GM03348 (cell line): Measurements from ENCODE around the gene SPINT3.
"Not testable (repeated sequence)": the region's sequence is repeated elsewhere in the genome, so short reads cannot be mapped to it uniquely, and the experiment has no call there.

Experiments
- DNase-seq: peaks from one replicate; pipeline ENCODE4 v3.0.0; 2012; ENCODE audit warnings: low spot score

The SPINT3 gene

DNA sequence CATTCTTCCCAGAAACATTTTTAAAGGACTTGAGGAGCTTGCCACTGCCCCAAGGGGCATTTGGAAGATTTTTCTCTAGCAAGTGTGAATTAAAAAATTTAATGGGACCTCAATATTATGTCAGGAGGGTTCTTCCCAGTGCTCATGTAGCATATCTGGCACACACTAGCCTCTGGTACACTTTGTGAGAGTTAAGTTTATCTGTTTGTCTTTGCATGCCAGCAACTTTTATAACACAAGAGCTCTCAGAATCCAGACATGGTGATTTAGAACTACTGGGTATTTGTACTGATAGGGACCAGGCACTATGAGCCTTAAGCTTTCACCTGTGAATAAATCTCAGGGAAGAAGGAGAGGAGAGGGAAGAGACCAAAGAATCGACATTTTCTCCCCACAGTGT, 12.9 kb downstream of the SPINT3 start:
- DNase-seq, result no peak

DNA sequence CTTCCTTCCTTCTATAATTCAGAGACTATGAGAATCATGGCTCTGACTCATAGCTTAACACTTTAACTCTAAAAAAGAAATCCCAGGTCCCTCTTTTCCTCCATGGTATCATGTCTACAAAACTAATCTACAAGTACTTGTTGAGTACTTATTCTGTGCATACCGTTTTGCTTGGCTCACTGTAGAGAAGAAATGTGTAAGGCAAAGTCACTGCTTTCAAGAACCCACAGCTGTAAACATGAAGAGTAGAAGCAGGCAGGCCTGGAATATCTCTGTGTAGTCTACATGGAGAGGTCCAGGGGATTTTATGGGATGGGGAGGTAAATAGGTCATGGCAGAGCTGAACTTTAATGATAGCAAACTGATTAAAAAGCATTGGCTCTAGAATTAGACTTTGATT, 13.8 kb downstream of the SPINT3 start:
- DNase-seq, result no peak

DNA sequence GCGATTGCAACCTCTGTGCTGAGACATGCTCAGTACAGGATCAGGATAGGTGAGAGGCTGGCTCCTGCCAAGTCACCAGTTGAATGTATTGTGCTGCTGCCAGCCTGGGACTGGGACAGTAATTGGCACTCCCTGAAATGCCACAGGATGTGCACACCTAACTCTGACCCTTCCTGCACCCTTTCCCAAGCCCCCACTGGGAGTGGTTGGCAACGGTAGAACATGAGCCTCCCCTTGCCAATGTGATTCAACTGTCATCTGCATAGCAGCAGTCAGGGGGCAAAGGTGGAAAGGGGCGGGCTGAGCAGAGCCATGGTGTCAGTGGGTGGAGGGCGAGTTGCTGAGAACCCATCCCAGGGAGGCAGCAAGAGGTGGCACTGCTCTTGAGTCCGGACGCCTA, 15.4 kb downstream of the SPINT3 start:
- no peak for DNase-seq

DNA sequence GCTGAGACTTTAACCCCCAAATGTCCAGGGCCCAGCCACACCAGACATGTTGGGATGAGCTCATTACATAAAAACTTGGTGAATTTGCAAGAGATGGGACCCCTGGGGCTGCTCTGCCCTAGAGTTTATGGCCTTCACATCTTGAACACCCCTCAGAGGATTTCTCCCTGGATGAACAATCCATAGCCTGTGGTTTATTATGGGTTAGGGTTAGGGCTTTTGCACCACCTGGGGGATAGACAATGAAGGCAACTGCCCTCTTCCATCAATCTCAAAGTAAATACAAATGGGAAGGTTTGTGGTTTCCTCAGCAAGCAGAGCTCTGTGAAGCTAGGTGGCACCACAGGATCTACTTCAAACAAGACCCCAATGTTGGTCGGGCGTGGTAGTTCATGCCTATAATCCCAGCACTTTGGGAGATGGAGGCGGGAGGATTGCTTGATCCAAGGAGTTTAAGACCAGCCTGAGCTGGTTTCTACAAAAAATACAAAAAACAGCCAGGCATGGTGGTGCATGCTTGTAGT, 17.4 kb downstream of the SPINT3 start:
- no peak for DNase-seq

DNA sequence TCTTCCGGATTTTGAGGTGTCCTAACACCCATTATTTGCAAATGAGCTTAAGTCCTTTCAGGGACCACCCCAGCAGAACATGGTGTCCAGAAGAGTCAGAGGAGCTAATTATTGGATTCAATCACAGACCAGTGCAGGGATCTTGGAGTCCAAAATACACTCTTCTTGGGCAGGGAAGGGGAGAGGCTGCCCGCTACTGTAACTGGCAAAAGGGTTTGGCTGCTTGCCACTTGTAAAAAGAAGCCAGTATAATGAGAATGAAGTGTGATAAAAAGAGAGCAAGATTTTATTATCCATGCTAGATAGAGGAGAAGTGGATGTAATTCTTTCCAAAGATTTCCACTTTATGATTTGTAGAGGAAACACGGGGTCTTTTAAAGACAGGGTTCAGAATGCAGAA, 19.3 kb downstream of the SPINT3 start:
- no peak for DNase-seq

DNA sequence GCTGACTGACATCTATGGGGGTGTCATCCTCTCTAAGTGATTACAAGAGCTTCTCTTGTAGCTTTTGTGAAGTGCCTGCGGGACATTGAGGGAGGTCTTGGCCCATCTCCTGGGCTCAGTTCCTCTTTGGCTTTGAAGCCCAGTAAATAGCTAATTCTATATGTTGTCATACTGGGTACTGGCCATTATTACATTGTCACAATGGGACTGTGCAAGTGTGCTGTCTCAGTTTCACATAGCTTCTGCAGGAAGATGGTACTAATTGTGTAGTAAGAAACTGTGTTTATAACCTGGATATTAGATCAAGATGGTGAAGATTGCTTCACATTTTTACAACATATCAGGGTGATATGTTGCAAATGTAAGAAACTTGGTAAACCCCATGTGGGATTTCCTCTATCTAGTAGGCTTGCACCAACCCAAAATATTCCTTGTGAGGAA, 19.9 kb downstream of the SPINT3 start:
- DNase-seq, result no peak

DNA sequence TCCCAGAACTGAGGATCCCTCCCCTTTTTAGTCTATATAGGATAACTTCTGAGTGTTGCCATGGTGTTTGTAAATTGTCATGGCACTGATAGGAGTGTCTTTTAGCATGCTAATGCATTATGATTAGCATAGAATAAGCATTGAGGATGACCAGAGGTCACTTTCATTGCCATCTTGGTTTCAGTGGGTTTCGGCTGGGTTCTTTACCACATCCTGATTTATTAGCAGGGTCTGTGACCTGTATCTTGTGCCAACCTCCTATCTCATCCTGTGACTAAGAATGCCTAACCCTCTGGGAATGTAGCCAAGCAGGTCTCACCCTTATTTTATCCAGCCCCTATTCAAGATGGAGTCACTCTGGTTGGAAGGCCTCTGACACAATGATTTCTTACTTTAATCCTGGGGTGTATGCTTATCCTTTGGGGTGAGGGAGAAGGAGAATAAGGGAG, 26.3 kb downstream of the SPINT3 start:
- no peak for DNase-seq

DNA sequence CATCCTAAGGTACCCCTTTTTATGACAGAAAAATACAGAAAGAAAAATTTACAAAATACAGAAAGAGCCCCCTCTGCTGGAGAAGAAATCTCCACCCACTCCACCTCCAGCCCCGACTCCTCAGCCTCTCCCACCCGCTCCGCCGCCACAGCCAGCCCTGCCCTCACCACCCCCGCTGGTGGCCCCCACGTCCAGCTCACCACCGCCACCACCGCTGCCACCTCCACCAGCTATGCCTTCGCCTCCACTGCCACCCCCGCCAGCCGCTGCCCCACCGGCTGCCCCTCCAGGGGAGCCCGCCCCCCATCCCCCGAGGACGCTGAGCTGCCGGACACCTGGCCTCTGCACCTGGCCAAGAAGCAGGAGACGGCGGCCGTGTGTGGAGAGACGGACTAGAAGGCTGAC, 28.2 kb downstream of the SPINT3 start:
- no peak for DNase-seq

DNA sequence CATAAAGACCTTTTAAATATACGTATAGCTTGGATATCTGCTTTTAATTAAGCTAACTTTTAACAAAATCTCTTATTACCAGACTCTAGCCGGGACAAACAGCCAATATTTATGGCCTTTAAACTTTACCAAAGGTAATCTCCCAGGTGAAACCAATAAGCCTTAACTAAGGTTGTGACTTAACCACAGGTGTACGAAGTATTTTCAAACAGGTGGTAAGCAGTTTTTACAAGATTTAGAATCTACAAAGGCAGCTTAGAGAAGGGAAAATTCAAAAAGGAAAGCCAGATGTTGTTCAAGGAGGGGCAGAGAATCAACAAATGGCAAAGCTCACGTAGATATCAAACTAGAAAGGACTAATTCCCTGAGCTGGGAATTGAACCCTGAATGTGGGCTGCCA, 30.0 kb downstream of the SPINT3 start:
- no peak for DNase-seq

DNA sequence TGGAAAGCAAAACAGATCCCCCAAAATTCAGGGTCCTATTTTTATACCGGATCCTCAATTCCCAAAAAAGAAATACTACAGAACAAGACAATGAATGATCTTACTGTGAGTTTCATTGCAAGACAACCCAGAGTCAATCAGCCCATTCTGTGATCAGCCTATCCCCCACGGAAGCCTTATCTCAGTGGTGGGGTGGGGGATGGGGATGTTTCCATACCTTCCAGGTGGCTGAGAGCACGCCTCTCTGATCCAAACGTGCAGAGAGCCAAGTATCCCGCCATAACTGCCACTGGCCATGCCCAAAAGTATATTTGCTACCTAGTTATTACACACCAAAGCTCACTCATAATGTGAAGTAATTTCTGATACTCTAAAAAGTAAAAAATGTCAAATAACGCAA, 30.7 kb downstream of the SPINT3 start:
- DNase-seq, result no peak

DNA sequence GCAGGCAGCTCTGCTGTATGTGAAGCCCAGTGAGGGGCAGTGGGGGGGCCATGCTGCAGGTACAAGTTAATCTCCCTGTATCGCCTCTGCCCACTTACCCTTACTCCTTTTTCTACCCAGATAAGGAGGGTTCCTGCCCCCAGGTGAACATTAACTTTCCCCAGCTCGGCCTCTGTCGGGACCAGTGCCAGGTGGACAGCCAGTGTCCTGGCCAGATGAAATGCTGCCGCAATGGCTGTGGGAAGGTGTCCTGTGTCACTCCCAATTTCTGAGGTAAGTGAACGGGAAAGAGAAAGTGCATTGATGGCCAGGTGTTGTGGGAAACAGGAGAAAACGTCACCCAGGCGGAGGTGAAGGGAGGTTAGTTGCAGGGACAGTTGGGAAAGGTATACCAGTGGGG, 35.6 kb downstream of the SPINT3 start:
- no peak for DNase-seq

DNA sequence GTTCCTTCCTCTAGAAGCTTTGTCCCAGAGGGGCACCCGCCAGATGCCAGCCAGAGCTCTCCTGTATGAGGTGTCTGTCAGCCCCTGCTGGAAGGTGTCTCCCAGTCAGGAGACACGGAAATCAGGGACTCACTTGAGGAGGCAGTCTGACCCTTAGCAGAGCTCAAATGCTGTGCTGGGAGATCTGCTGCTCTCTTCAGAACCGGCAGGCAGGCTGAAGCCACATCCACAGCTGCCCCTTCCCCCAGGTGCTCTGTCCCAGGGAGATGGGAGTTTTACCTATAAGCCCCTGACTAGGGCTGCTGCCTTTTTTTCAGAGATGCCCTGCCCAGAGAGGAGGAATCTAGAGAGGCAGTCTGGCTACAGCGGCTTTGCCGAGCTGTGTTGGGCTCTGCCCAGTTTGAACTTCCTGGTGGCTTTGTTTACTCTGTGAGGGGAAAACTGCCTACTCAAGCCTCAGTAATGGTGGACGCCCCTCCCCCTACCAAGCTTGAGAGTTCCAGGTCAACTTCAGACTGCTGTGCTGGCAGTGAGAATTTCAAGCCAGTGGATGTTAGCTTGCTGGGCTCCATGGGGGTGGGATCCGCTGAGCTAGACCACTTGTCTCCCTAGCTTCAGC, 37.8 kb downstream of the SPINT3 start:
- DNase-seq, result not testable (repeated sequence)

DNA sequence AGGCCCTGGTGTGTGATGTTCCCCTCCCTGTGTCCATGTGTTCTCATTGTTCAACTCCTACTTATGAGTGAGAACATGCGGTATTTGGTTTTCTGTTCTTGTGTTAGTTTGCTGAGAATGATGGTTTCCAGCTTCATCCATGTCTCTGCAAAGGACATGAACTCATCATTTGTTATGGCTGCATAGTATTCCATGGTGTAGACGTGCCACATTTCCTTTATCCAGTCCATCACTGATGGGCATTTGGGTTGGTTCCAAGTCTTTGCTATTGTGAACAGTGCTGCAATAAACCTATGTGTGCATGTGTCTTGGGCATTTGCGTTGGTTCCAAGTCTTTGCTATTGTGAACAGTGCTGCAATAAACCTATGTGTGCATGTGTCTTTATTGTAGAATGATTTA, 43.1 kb downstream of the SPINT3 start:
- DNase-seq, result not testable (repeated sequence)

DNA sequence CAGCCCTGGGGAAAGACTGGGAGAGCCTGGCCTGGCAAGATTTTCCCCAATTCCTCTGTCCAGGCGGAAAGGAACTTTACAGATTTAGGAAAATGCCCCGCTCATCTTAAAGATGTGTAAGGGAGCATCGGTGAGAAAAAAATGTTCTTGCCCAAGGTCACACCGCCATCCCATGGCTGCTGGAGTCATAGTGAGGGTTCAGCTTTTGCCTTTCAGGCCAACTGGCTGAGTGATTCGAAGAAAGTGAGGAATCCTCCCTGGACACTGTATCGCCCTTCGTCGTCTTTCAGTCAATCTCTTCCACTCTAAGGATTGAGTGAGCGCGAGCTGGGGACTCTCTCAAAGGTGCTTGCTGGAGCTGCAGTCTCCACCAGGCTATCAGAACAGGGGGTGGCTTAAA, 44.5 kb downstream of the SPINT3 start:
- no peak for DNase-seq

DNA sequence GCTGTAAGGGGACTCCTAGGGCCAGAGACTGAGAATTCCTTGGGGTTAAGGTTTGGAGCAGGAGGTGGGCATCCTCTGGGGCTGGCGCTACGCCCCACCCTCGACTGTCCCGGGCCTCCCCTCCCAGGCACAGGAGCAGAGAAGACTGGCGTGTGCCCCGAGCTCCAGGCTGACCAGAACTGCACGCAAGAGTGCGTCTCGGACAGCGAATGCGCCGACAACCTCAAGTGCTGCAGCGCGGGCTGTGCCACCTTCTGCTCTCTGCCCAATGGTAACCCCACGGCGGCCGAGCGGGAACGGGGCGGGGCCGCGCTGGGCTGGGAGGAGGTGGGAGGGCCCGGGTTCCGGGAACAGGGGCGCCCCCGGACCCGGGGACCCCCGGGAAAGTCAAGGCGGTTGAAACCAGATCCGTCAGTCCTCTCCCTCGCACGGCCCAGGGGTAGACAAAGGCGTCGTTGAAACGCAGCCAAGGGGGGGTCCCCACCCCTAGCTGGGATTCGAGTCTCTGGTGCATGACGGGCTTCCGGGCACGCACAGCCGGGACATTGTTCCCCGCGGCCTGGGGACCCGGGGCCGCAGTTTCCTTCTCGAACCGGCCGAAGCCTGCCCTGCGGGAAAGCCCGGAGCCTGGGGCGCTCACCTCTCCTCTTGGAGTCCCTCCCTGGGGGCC, 45.0 kb downstream of the SPINT3 start:
- DNase-seq, result peak; percentile 46

DNA sequence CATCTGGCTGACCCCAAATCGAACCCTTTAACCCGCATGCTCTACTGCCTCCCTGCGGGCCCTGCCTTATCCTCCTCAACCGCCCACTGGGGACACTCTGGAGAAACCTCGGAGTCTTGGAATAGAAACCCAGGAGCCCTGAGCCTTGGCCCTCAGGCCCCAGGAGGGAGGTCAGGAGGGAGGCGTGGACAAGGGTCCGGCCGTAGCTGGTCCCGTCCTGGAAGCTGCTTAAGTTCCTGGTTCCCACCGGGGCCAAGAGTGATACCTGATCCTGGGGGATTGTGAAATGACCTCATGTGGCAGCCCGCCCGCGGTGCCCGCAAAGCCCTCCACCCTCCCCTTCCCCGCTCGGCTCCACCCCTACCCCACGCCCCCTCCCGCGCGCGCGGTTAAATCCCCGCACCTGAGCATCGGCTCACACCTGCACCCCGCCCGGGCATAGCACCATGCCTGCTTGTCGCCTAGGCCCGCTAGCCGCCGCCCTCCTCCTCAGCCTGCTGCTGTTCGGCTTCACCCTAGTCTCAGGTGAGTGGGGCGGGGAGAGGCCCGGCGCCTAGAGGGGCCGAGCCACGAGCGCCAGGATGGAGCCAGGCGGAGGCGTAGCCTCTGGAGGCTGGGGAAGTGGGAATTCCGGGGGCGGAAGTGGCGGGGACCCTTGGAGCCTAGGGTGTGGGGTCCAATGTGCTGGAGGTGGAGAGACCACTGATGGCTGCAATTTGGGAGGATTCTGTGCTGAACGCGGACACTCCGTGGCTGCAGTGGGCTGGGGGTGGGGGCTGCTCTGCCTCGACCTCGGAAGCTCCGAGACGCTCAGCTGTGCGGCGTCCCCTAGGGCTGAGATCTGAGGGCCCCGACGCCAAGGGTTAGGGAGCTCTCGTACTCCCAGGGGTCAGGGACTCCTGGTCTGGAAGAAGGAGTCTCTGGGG, 45.8 kb downstream of the SPINT3 start, which contains the start of gene WFDC2:
TSS of gene WFDC2 (plus strand) at position 418 of the 926 bp plus-strand sequence. CDS start at position 447, 29 bp downstream.
- DNase-seq, result no peak

DNA sequence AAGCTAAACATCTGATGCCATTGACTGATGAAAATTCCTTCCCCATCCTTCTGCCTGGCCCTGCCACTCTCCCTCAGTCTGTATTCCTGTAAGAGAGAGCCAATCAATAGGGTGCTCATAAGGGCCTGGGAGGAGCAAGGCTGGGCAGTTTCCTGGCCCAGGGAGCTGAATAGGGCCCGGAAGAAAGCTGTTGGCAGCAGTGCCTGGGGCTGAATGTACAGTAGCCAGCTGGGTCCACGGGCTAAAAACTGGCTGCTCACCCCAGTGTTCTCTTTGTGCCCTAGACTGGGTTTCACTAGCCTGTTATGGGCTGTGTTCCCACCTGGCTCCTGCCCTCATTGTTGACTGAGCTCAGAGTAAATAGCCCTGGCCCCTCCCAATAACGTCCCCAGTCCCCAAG, 47.6 kb downstream of the SPINT3 start:
- no peak for DNase-seq

DNA sequence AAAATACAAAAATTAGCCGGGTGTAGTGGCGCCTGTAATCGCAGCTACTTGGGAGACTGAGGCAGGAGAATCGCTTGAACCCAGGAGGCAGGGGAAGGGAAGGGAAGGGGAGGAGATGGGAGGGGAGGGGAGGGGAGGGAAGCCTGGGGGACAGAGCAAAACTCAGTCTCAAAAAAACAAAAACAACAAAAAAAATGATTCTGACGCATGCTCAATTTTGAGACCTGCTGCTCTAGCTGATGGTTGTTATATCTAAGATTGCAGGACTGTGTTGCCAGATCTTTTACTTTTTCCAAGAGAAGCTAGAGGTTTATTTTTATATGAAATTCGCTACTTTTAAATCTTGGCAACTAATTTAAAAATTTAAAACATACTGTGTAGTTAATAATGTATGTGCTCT, 48.2 kb downstream of the SPINT3 start:
- no peak for DNase-seq

DNA sequence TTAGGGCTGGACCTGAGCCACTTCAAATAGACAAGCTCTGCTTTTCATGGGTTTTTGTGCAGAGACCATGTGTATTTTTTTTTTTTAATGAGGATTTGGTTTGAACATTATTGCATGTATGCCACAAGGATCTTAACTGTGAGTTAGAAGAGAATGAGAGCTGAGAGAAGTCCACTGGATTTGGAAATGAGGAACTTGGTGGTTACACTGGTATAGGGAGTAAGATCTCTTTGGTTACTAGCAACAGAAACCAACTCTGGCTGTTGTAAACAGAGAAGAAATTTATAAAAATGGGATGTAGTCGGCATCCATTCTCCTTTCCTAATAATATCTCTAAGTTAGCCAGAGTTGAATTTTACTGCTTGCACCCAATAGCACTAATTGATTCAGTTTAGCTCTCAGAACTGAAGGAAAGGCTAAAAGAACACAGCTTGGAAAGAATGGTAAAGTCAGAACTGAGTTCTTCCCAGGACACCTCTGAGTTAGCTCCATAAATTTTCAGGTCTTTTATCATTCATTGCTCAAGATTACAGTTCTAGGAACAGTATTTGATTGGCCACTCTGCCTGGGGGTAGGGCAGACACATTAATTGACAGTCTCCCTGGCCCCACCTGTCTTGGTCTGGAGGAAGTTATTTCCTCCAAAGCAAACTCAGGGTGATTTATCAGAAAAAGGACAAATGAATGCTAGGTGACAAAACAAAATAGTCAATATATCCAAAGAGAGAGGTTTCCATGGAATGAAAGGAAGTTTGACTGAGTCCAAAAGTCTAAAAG, 49.7 kb downstream of the SPINT3 start:
- DNase-seq, result no peak

DNA sequence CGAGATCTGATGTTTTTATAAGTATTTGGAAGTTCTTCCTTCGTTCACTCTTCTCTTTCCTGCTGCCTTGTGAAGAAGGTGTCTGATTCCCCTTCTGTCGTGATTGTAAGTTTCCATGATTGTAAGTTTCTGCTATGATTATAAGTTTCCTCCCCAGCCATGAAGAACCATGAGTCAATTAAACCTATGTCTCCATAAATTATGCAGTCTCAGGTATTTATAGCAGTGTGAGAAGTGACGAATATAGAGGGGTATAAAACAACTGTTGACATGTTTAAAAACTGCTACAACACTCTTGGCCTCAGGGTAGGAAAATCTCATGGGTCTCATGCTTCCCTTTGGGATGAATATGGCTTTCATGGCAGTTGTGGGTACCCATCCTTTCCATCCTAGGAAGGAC, 51.7 kb downstream of the SPINT3 start:
- DNase-seq, result no peak

DNA sequence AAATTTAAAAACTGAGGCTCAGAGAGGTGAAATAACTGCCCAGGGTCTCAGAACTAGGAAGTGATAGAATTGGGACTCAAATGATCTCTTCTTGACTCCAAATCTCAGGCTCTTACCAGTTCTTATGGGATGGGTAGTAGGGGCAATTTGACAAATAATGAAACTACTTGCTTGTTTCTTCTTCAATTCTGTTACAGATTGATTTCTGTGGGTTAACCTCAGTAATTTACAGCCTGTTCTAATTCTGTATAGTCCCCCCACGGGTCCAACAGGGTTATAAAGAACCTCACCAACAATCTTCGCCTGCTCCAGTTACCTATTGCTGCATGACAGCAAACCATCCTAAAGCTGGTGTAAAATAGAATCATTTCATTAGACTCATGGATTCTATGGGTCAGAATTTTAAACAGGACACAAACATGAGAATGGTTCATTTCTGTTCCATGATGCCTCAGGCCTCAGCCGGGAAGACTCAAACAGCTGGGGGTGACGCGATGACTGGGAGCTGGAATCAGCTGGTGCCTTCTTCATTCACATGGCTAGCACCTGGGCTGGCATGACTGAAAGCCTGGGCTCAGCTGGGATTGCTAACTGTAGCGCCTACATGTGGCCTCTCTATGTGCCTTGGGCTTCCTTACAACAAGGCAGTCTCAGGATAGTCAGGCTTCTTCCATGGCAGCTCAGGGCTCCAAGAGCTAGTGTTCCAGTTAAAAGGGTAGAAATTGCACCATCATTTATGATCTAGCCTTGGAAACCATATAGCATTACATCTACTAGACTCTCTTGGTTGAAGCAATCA, 52.5 kb downstream of the SPINT3 start:
- no peak for DNase-seq
